ENCODE data around the gene UGP2.

UGP2 gene

DNA sequence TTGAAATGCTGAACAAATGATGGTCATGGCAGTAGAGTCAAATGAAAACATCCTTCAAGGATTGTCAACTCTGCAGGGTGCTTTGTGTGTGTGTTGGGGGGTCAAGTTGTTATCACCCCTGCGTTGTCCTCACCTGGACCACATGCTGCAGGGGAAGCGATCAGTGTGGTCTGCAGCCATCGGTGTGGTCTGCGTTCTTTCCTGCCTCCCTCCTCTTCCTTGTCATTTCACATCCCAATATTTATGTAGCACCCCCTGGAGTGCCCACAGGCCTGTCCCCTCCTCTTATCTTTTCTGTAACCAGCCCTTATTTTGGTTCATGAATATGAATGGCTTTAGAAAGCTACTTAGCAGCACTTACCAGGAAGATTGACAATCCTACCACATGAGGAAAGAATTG, 38.9 kb downstream of the UGP2 start:
- no peak overlapping the region for H3K4me3 ChIP-seq (ENCODE audit: low read depth, low read length)
- TF ChIP-seq, protein P1, sequence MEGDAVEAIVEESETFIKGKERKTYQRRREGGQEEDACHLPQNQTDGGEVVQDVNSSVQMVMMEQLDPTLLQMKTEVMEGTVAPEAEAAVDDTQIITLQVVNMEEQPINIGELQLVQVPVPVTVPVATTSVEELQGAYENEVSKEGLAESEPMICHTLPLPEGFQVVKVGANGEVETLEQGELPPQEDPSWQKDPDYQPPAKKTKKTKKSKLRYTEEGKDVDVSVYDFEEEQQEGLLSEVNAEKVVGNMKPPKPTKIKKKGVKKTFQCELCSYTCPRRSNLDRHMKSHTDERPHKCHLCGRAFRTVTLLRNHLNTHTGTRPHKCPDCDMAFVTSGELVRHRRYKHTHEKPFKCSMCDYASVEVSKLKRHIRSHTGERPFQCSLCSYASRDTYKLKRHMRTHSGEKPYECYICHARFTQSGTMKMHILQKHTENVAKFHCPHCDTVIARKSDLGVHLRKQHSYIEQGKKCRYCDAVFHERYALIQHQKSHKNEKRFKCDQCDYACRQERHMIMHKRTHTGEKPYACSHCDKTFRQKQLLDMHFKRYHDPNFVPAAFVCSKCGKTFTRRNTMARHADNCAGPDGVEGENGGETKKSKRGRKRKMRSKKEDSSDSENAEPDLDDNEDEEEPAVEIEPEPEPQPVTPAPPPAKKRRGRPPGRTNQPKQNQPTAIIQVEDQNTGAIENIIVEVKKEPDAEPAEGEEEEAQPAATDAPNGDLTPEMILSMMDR (IDR thresholded peaks at IDR 0.05; ENCODE audit: borderline replicate concordance, insufficient read depth, low read depth, low read length): no peak

DNA sequence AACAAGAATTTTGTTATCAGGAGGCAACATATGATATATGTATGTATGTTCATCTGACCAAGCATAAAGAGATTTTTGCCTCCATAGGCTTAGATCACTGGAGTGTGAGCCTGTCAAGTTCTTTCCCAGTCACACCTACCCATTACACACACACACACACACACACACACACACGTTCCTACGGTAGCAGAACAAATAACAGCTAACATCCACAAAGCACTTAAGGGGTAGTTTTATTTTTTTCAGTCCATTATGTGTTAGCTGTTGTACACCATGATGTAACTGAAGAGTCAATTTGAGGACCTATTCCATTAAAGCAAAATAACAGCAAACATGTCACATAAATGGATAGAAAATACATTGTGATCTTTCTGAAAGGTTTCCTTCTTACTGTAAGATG, 39.5 kb downstream of the UGP2 start:
- TF ChIP-seq, protein P1 (IDR thresholded peaks at IDR 0.05; ENCODE audit: borderline replicate concordance, insufficient read depth, low read depth, low read length): no peak
- H3K4me3 ChIP-seq (ENCODE audit: low read depth, low read length): no peak overlapping the region

GRCh38 chr2:63882395-63883105, 40.9 kb downstream of the UGP2 start:
- TF ChIP-seq, protein P1 (IDR thresholded peaks at IDR 0.05; ENCODE audit: borderline replicate concordance, insufficient read depth, low read depth, low read length): no peak
- no peak overlapping the region for H3K4me3 ChIP-seq (ENCODE audit: low read depth, low read length)

DNA sequence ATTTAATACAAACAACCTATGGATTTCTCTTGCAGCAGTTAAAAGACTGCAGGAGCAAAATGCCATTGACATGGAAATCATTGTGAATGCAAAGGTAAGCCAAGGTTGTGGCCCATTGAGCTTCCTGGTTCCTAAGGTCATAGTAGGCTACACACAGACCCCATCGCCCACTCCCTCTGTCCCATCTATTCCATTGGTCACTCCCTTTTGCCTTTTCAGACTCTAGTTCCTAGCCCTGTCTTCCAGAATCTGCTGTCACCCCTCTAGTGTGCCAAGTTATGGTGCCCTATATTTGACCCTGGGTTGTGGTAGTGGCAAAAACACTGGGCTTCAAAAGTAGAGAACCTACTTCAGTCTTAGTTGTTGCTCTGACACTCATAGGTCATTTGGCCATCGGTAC, 44.7 kb downstream of the UGP2 start:
- no peak overlapping the region for H3K4me3 ChIP-seq (ENCODE audit: low read depth, low read length)
- TF ChIP-seq, protein P1 (IDR thresholded peaks at IDR 0.05; ENCODE audit: borderline replicate concordance, insufficient read depth, low read depth, low read length): no peak

DNA sequence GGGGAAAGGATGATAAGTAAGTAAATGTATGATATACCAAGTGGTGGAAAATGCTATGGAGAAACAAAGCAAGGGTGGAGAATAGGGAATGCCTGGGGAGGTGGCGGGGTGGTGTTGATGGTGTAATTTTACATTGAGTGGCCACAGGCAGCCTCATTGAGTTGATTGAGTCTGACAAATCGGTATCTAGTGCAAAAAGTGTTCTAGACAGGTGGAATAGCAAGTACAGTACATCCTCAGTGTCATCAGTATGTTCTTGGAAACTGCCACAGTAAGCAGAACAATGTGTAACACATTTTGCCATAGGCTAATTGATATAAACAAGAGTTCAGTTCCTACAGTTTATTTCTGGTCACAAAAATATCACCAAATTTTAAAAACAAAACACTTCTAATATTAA, 46.4 kb downstream of the UGP2 start:
- TF ChIP-seq, protein P1 (IDR thresholded peaks at IDR 0.05; ENCODE audit: borderline replicate concordance, insufficient read depth, low read depth, low read length): no peak
- no peak overlapping the region for H3K4me3 ChIP-seq (ENCODE audit: low read depth, low read length)

DNA sequence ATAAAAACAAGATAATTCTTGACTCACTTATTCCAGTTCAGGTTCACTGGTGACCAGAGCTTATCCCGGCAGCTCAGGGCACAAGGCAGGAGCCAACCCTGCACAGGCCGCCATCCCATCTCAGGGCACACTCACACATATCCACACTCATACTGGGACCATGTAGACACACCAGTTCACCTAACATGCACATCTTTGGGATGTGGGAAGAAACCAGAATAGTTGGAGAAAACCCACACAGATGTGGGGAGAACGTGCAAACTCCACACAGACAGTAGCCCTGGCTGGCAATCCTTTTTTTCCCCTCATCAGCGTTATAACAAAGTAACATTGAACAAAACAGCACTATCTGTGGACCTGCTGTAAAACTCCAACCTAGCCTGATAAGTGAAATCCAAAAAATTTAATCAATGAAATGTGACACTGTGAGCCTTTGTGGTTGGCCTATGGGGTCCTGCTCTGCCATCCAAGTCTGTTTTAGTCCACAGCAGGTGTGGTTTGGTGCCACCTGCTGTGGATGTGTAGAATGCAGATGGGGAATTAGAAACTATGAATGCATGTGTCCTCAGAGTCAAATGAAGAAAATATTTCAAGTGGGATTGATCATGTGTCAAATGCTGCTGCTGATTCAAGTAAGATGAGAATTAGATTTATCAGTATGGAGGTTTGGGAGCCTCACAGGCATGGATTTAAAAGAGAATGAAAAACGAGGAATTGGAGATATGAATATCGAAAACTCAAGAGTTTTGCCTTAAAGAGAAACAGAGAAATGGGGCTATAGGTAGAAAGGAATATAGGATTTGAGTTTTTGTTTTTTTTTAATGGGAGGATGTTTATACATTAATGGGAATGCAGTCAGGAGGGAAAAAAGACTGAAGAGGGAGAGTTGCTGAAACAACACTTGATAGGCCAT, 47.0 kb downstream of the UGP2 start:
- TF ChIP-seq, protein P1 (IDR thresholded peaks at IDR 0.05; ENCODE audit: borderline replicate concordance, insufficient read depth, low read depth, low read length): peak; percentile 77; the same call in 1 of the 2 replicates
- no peak overlapping the region for H3K4me3 ChIP-seq (ENCODE audit: low read depth, low read length)

All from GM12875 (cell line).